Stimulated activated CD4-positive, alpha-beta T cell treated with anti-CD3 and anti-CD28 coated beads, Interleukin-4, amount 100 ng/mL, for 1 hour (primary cell): ENCODE measurements around the gene ZNF780A.
"Not testable (repeated sequence)": the region's sequence is repeated elsewhere in the genome, so short reads cannot be mapped to it uniquely, and the experiment has no call there.

Experiments used
- DNase-seq: peaks from one replicate; pipeline ENCODE4 v3.0.0-alpha.2; 2020

ZNF780A gene

GRCh38 chr19:40090241-40091204 is at the start of gene ZNF780A:
TSS of gene ZNF780A (minus strand) at chr19:40090943. CDS start at chr19:40084753, 6,190 bp downstream.
- DNase-seq: peak; percentile 77

GRCh38 chr19:40139533-40140287 is 49.0 kb upstream of the ZNF780A start:
- no peak for DNase-seq

GRCh38 chr19:40136818-40137217 is 46.1 kb upstream of the ZNF780A start:
- DNase-seq: no peak

- DNase-seq: no peak
Measured at GRCh38 chr19:40134866-40135265, 44.1 kb upstream of the ZNF780A start.

- no peak for DNase-seq
Measured at GRCh38 chr19:40133491-40133890, 42.7 kb upstream of the ZNF780A start.

GRCh38 chr19:40130013-40130412 is 39.3 kb upstream of the ZNF780A start:
- DNase-seq: no peak

- DNase-seq: no peak
Measured at GRCh38 chr19:40129425-40129824, 38.7 kb upstream of the ZNF780A start.

- no peak for DNase-seq
Measured at GRCh38 chr19:40128991-40129390, 38.2 kb upstream of the ZNF780A start.

- DNase-seq: no peak
Measured at GRCh38 chr19:40119380-40119779, 28.6 kb upstream of the ZNF780A start.

- not testable (repeated sequence) for DNase-seq
Measured at GRCh38 chr19:40118638-40119037, 27.9 kb upstream of the ZNF780A start.

GRCh38 chr19:40116075-40116474 is 25.3 kb upstream of the ZNF780A start:
- no peak for DNase-seq

- DNase-seq: not testable (repeated sequence)
Measured at GRCh38 chr19:40114119-40114518, 23.4 kb upstream of the ZNF780A start.

- DNase-seq: not testable (repeated sequence)
Measured at GRCh38 chr19:40112271-40112670, 21.5 kb upstream of the ZNF780A start.

GRCh38 chr19:40110570-40110969 is 19.8 kb upstream of the ZNF780A start:
- no peak for DNase-seq

- no peak for DNase-seq
Measured at GRCh38 chr19:40104754-40105153, 14.0 kb upstream of the ZNF780A start.

GRCh38 chr19:40103600-40103999 is 12.9 kb upstream of the ZNF780A start:
- DNase-seq: no peak

- DNase-seq: no peak
Measured at GRCh38 chr19:40101813-40102212, 11.1 kb upstream of the ZNF780A start.

GRCh38 chr19:40093416-40093815 is 2.7 kb upstream of the ZNF780A start:
- DNase-seq: no peak

GRCh38 chr19:40091205-40092129 is 724 bp upstream of the ZNF780A start:
- no peak for DNase-seq

GRCh38 chr19:40089462-40089861 is 1.3 kb downstream of the ZNF780A start:
- DNase-seq: no peak

GRCh38 chr19:40088299-40089047 is 2.3 kb downstream of the ZNF780A start:
- DNase-seq: no peak

- DNase-seq: no peak
Measured at GRCh38 chr19:40084948-40085347, 5.8 kb downstream of the ZNF780A start.
